ENCODE data around the gene NPTX1.

The NPTX1 gene

GRCh38 chr17:80482555-80483308 lies 6.3 kb upstream of the NPTX1 start:
- Histone ChIP-seq H3K9ac (ENCODE audit: insufficient read length, low read depth) (no peak overlapping the region), H3K9me3 (ENCODE audit: insufficient read depth, low read length) (no peaks in the 10 kb centered on the region), H3K36me3 (ENCODE audit: insufficient read depth, insufficient read length, low read length) (no peaks in the 10 kb centered on the region), H3K4me3 (ENCODE audit: insufficient read length, low read depth) (no peak overlapping the region), H3K4me1 (ENCODE audit: insufficient read depth, insufficient read length) (peaks cover 33% of the 10 kb centered on the region), H3K27me3 (ENCODE audit: insufficient read depth, insufficient read length) (peaks cover 70% of the 10 kb centered on the region)
- TF ChIP-seq ZNF274 (IDR thresholded peaks at IDR 0.05; ENCODE audit: low read depth, low read length), result no peak
- no peak for TF ChIP-seq SUZ12 (IDR thresholded peaks at IDR 0.05; ENCODE audit: extremely low read depth, insufficient read depth, insufficient read length)
- TF ChIP-seq YY1 (IDR thresholded peaks at IDR 0.05; ENCODE audit: insufficient read depth, insufficient read length), result no peak
- no peak for DNase-seq (ENCODE audit: low read depth, low spot score)

- peaks cover 29% of the 10 kb centered on the region for H3K4me1 ChIP-seq (ENCODE audit: insufficient read depth, insufficient read length)
- no peak for DNase-seq (ENCODE audit: low read depth, low spot score)
- H3K9ac ChIP-seq (ENCODE audit: insufficient read length, low read depth), result no peak overlapping the region
- H3K36me3 ChIP-seq (ENCODE audit: insufficient read depth, insufficient read length, low read length), result no peaks in the 10 kb centered on the region
- H3K9me3 ChIP-seq (ENCODE audit: insufficient read depth, low read length), result no peaks in the 10 kb centered on the region
- no peak for TF ChIP-seq ZNF274 (IDR thresholded peaks at IDR 0.05; ENCODE audit: low read depth, low read length)
- TF ChIP-seq SUZ12 (IDR thresholded peaks at IDR 0.05; ENCODE audit: extremely low read depth, insufficient read depth, insufficient read length), result no peak
- TF ChIP-seq YY1 (IDR thresholded peaks at IDR 0.05; ENCODE audit: insufficient read depth, insufficient read length), result no peak
- peaks cover 73% of the 10 kb centered on the region for H3K27me3 ChIP-seq (ENCODE audit: insufficient read depth, insufficient read length)
- no peak overlapping the region for H3K4me3 ChIP-seq (ENCODE audit: insufficient read length, low read depth)
Observed at GRCh38 chr17:80482058-80482318, 5.6 kb upstream of the NPTX1 start.

GRCh38 chr17:80481284-80482057 lies 5.1 kb upstream of the NPTX1 start:
- no peak for DNase-seq (ENCODE audit: low read depth, low spot score)
- peaks cover 24% of the 10 kb centered on the region for H3K4me1 ChIP-seq (ENCODE audit: insufficient read depth, insufficient read length)
- TF ChIP-seq SUZ12 (IDR thresholded peaks at IDR 0.05; ENCODE audit: extremely low read depth, insufficient read depth, insufficient read length), result no peak
- no peak for TF ChIP-seq ZNF274 (IDR thresholded peaks at IDR 0.05; ENCODE audit: low read depth, low read length)
- no peak for TF ChIP-seq YY1 (IDR thresholded peaks at IDR 0.05; ENCODE audit: insufficient read depth, insufficient read length)
- H3K9me3 ChIP-seq (ENCODE audit: insufficient read depth, low read length), result no peaks in the 10 kb centered on the region
- H3K4me3 ChIP-seq (ENCODE audit: insufficient read length, low read depth), result no peak overlapping the region
- H3K27me3 ChIP-seq (ENCODE audit: insufficient read depth, insufficient read length), result peaks cover 74% of the 10 kb centered on the region
- H3K36me3 ChIP-seq (ENCODE audit: insufficient read depth, insufficient read length, low read length), result no peaks in the 10 kb centered on the region
- H3K9ac ChIP-seq (ENCODE audit: insufficient read length, low read depth), result no peak overlapping the region

- Histone ChIP-seq H3K4me1 (ENCODE audit: insufficient read depth, insufficient read length) (peaks cover 27% of the 10 kb centered on the region), H3K9ac (ENCODE audit: insufficient read length, low read depth) (no peak overlapping the region), H3K27me3 (ENCODE audit: insufficient read depth, insufficient read length) (peaks cover 82% of the 10 kb centered on the region), H3K9me3 (ENCODE audit: insufficient read depth, low read length) (no peaks in the 10 kb centered on the region), H3K4me3 (ENCODE audit: insufficient read length, low read depth) (no peak overlapping the region), H3K36me3 (ENCODE audit: insufficient read depth, insufficient read length, low read length) (no peaks in the 10 kb centered on the region)
- DNase-seq (ENCODE audit: low read depth, low spot score), result no peak
- TF ChIP-seq SUZ12 (IDR thresholded peaks at IDR 0.05; ENCODE audit: extremely low read depth, insufficient read depth, insufficient read length) (no peak), YY1 (IDR thresholded peaks at IDR 0.05; ENCODE audit: insufficient read depth, insufficient read length) (no peak), ZNF274 (IDR thresholded peaks at IDR 0.05; ENCODE audit: low read depth, low read length) (no peak)
Observed at GRCh38 chr17:80480248-80480647, 3.8 kb upstream of the NPTX1 start.

- TF ChIP-seq ZNF274 (IDR thresholded peaks at IDR 0.05; ENCODE audit: low read depth, low read length), result no peak
- TF ChIP-seq SUZ12 (IDR thresholded peaks at IDR 0.05; ENCODE audit: extremely low read depth, insufficient read depth, insufficient read length), result no peak
- no peak for TF ChIP-seq YY1 (IDR thresholded peaks at IDR 0.05; ENCODE audit: insufficient read depth, insufficient read length)
- no peak overlapping the region for H3K4me3 ChIP-seq (ENCODE audit: insufficient read length, low read depth)
- no peak for DNase-seq (ENCODE audit: low read depth, low spot score)
- H3K9me3 ChIP-seq (ENCODE audit: insufficient read depth, low read length), result no peaks in the 10 kb centered on the region
- peaks cover 30% of the 10 kb centered on the region for H3K4me1 ChIP-seq (ENCODE audit: insufficient read depth, insufficient read length)
- H3K9ac ChIP-seq (ENCODE audit: insufficient read length, low read depth), result no peak overlapping the region
- peaks cover 92% of the 10 kb centered on the region for H3K27me3 ChIP-seq (ENCODE audit: insufficient read depth, insufficient read length)
- no peaks in the 10 kb centered on the region for H3K36me3 ChIP-seq (ENCODE audit: insufficient read depth, insufficient read length, low read length)
Observed at GRCh38 chr17:80479246-80479566, 2.8 kb upstream of the NPTX1 start.

- H3K36me3 ChIP-seq (ENCODE audit: insufficient read depth, insufficient read length, low read length), result no peaks in the 10 kb centered on the region
- no peak for DNase-seq (ENCODE audit: low read depth, low spot score)
- no peaks in the 10 kb centered on the region for H3K9me3 ChIP-seq (ENCODE audit: insufficient read depth, low read length)
- TF ChIP-seq ZNF274 (IDR thresholded peaks at IDR 0.05; ENCODE audit: low read depth, low read length), result no peak
- peak; percentile 79 for TF ChIP-seq SUZ12 (IDR thresholded peaks at IDR 0.05; ENCODE audit: extremely low read depth, insufficient read depth, insufficient read length)
- TF ChIP-seq YY1 (IDR thresholded peaks at IDR 0.05; ENCODE audit: insufficient read depth, insufficient read length), result no peak
- H3K4me3 ChIP-seq (ENCODE audit: insufficient read length, low read depth), result peak overlapping the region; percentile 39
- peak overlapping the region; percentile 67 for H3K9ac ChIP-seq (ENCODE audit: insufficient read length, low read depth)
- H3K27me3 ChIP-seq (ENCODE audit: insufficient read depth, insufficient read length), result peaks cover 94% of the 10 kb centered on the region
- H3K4me1 ChIP-seq (ENCODE audit: insufficient read depth, insufficient read length), result peaks cover 30% of the 10 kb centered on the region
Observed at GRCh38 chr17:80478487-80479245, 2.3 kb upstream of the NPTX1 start.

Measured in NT2/D1 (cell line).